Head of caudate nucleus (tissue), 42 donors: ENCODE results near the gene SLC22A17.
A peak's percentile ranks its signal among the peaks of the same experiment; 100 is the strongest.

Experiments
- DNase-seq, 42 donors: peaks; one replicate each; pipeline versions ENCODE4 v3.0.0 to v3.0.0-alpha.2; 2020 to 2021; ENCODE audit warnings: mixed read lengths in 7 of 42
- intact Hi-C: fragments of 100-400 bp; cut with DNase I; formaldehyde crosslinking; loops from one replicate; pipeline ENCODE4 v1.15.0; 2022

The SLC22A17 gene

GRCh38 chr14:23365732-23366425 lies 13.2 kb upstream of the SLC22A17 start:
- DNase-seq = peak in 33 of 42 donors; percentile 9 to 85 (median 61)
- intact Hi-C loops = no loop called here

GRCh38 chr14:23365036-23365731 lies 12.5 kb upstream of the SLC22A17 start, which contains the start of gene EFS:
Gene EFS (minus strand): TSS chr14:23365172. CDS start chr14:23365025, 147 bp downstream.
- intact Hi-C loops = no loop called here
- peak in 34 of 42 donors; percentile 22 to 85 (median 65) for DNase-seq

- DNase-seq = peak; percentile 42 to 90 (median 78)
- intact Hi-C loops = loop anchor here (5.0 kb wide), 1 partner anchor 42 kb away; the partner anchor contains the start of gene PABPN1
Measured at GRCh38 chr14:23364164-23365035, 11.7 kb upstream of the SLC22A17 start.

- intact Hi-C loops = loop anchor here (5.0 kb wide), 1 partner anchor 40 kb away; the partner anchor contains the start of gene PABPN1
- DNase-seq = peak in 4 of 42 donors; percentile 6 to 29 (median 14)
Measured at GRCh38 chr14:23362200-23362599, 9.5 kb upstream of the SLC22A17 start.

- intact Hi-C loops = loop anchor here (5.0 kb wide), 1 partner anchor 39 kb away; the partner anchor contains the start of gene PABPN1
Measured at GRCh38 chr14:23361763-23362162, 9.1 kb upstream of the SLC22A17 start.

GRCh38 chr14:23361320-23361719 lies 8.6 kb upstream of the SLC22A17 start:
- intact Hi-C loops = loop anchor here (5.0 kb wide), 1 partner anchor 39 kb away; the partner anchor contains the start of gene PABPN1
- DNase-seq = peak in 28 of 42 donors; percentile 18 to 83 (median 58)

More at GRCh38 chr14:23361763-23362162, 9.1 kb upstream of the SLC22A17 start:
- peak in 2 of 42 donors; percentile 2 to 7 for DNase-seq

GRCh38 chr14:23360496-23360895 lies 7.8 kb upstream of the SLC22A17 start:
- intact Hi-C loops = loop anchor here (5.0 kb wide), 1 partner anchor 38 kb away; the partner anchor contains the start of gene PABPN1
- DNase-seq = peak; percentile 49 to 93 (median 80)

- intact Hi-C loops = loop anchor here (5.0 kb wide), 1 partner anchor 38 kb away; the partner anchor contains the start of gene PABPN1
- peak in 4 of 42 donors; percentile 4 to 22 (median 12) for DNase-seq
Measured at GRCh38 chr14:23359722-23360447, 7.2 kb upstream of the SLC22A17 start.

GRCh38 chr14:23359167-23359626 lies 6.5 kb upstream of the SLC22A17 start:
- peak in 3 of 42 donors; percentile 0 to 4 (median 4) for DNase-seq
- intact Hi-C loops = no loop called here

- peak in 4 of 42 donors; percentile 1 to 27 (median 12) for DNase-seq
- intact Hi-C loops = no loop called here
Measured at GRCh38 chr14:23358553-23359166, 6.0 kb upstream of the SLC22A17 start.

- DNase-seq = no peak
- intact Hi-C loops = no loop called here
Measured at GRCh38 chr14:23358042-23358441, 5.4 kb upstream of the SLC22A17 start.

- peak in 5 of 42 donors; percentile 1 to 33 (median 11) for DNase-seq
- intact Hi-C loops = no loop called here
Measured at GRCh38 chr14:23357261-23357660, 4.6 kb upstream of the SLC22A17 start.

- intact Hi-C loops = no loop called here
- DNase-seq = peak in 4 of 42 donors; percentile 4 to 21 (median 8)
Measured at GRCh38 chr14:23356662-23357061, 4.0 kb upstream of the SLC22A17 start.

GRCh38 chr14:23355871-23356435 lies 3.3 kb upstream of the SLC22A17 start:
- intact Hi-C loops = no loop called here
- DNase-seq = peak in 4 of 42 donors; percentile 0 to 39 (median 26)

GRCh38 chr14:23354990-23355389 lies 2.3 kb upstream of the SLC22A17 start:
- peak in 4 of 42 donors; percentile 1 to 23 (median 18) for DNase-seq
- intact Hi-C loops = no loop called here

GRCh38 chr14:23353433-23353780 lies 720 bp upstream of the SLC22A17 start:
- peak in 3 of 42 donors; percentile 0 to 28 (median 22) for DNase-seq
- intact Hi-C loops = no loop called here
